NCI-H1092 (cell line): Measurements from ENCODE around the gene TUBAL3.
"Not testable (repeated sequence)": the region's sequence is repeated elsewhere in the genome, so short reads cannot be mapped to it uniquely, and the experiment has no call there.

ENCODE experiments used
- DNase-seq: peaks from one replicate; lab custom pipeline; 2025; lab: John Stamatoyannopoulos, UW

TUBAL3 gene

DNA sequence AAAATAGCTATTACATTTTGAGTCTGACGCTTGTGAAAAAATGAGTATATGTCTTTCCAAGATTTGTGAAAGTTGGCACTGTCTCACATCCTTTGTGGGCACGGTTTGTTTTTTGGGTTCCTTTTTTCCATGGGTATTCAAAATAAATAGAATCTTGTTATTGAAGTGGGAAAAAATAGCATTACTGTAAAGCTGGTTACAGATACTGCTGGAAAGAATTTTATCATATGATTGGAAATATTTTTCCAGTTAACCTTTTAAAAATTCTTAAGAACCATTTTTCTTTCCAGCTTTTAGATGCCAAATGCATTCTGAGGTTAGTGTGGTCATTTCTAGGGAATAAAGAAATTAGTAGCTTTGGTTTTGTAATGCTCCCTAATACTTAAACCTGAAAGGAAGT is 19.1 kb upstream of the TUBAL3 start:
- no peak for DNase-seq

DNA sequence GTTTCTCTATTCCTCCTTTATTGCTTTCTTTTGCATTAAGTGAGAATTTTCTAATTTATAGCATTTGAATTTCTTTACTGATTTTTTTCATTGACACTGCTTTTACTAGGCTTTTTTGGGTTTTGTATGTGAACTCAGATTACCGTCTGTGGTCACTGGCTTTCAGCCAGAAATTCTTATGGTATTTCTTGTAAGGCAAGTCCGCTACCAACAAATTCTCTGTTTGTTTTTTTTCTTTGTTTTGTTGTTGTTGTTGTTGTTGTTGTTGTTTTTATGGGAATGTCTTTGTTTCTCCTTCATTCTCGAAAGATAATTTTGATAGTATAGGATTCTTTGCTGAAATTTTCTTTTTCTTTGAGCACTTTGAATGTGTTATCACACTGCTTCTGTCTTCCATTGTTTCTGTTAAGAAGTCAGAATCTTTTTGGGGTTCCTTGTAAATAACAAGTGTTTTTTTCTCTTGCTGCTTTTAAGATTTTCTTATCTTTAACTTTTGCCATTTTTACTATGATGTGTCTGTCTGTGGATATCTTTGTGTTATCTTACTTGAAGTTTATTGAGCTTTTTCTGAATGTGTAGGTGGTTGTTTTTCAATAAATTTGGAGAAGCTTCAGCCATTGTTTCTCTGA is 15.0 kb upstream of the TUBAL3 start:
- DNase-seq: no peak

DNA sequence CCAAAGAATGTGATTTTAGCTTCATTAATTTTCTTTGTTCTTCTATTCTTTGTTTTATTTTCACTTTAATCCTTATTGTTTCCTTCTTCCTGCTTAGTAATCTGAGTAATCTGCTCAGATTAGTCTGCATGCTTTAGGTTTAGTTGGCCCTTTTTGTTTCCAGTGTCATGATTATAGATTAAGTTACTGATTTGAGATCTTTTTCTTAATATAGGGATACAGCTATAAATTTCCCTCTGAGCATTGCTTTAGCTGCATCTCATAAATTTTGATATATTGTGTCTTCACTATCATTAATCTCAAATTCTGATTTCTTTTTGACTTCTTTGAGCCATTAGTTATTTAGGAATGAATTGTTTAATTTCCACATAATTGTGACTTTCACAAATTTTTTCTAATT is 14.0 kb upstream of the TUBAL3 start:
- no peak for DNase-seq

DNA sequence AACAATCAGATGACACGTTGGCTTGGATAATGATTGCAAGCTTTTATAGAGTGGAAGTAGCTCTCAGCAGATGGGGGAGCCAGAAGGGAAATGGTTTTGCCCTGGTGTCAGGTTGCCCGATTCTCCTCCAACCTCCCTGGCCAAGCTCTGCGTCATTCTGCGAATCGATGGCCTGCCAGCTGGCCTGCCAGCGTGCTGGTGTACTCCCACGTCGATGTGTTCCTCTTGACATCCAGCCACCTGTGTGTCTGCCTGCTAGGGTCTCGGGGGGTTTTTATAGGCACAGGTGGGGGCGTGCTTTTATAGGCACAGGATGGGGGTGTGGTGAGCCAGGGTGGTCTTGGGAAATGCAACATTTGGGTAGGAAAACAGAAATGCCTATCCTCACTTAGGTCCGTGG is 12.4 kb upstream of the TUBAL3 start:
- no peak for DNase-seq

DNA sequence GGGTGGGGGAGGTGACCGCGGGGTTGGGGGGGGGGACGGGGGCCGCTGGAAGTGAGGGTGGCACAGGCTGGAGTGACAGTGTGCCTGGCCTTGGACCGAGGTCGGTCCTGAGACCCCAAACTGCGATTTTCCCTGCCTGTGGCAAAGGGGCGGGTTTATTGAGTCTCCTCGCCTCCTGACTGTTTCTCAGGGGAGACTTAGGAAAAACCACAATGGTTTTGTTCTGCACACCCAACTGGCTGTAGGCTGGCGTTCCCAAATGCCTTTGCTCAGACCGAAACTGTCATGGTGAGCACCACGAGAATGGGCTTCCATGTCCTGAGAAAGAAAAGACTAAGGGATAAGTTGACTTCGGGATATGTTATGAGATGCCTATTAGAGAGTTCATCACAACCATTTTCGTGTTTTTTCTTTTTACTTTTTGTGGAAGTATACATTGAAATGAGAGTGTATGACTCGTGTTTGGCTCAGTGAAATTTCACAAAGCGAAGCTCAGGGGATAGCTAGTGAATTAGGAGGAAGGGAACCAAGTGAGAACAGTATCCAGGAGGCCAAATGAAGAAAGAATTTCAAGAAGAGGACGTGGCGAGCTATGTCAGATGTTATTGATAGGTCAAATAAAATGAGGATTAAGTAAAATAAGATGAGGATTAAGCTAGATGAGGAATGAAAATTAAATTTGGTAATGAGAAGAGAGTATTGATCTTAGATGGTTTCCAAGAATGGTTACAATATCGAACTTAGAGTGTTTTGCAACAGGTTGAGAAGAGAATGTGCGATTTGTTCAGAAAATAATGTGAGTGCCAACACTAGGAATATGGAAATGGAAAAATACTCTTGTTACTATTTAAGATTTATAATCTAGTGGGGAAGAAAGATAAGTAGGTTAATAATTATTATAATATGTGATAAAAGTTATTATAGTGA is 8.6 kb upstream of the TUBAL3 start:
- no peak for DNase-seq

DNA sequence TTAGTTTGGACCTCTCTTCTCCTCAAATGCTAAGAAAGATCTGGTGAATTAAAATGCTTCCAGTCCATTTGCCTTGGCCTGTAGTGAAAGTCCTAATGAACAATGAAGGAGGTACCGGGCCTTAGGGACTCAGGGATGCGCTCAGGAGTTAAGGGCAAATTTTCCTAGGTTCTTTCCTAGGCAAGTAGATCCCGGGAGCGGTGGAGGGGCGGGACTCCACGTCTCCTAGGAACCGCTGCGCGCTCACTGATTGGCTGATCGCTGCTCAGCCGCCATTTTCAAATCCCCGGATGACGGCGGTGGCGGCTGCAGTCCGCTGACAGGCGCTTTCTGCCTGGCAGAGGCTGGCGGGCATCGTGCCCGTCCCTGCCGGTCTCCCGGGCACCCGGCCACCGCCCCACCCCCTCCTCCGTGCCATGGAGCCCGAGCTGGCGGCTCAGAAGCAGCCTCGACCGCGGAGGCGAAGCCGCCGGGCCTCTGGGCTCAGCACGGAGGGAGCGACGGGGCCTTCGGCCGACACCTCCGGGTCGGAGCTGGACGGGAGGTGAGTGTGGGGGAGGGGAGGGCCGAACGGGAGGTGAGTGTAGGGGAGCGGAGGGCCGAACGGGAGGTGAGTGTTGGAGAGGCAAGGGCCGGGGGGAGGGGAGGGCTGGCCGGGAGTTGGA is 7.8 kb upstream of the TUBAL3 start, which contains the start of gene NET1:
Gene NET1 (plus strand): TSS at position 281 of the 665 bp plus-strand sequence. CDS start 136 bp downstream, at position 417.
- DNase-seq: peak; percentile 92

DNA sequence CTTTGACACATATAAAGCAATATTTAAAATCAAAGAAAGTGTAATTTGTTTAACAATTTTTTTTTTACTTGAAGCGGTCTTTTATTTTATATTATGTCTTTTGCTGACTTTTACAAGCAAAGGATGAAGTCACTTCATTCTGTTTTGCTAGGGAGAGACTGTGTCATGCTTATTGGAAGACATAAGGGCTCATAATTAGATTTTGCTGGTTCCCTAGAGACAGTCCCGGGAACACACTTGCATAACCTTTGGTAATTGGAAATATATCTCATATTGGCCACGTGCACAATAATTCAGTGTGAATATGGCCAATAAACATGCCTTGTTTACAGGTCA is 7.3 kb upstream of the TUBAL3 start:
- no peak for DNase-seq

DNA sequence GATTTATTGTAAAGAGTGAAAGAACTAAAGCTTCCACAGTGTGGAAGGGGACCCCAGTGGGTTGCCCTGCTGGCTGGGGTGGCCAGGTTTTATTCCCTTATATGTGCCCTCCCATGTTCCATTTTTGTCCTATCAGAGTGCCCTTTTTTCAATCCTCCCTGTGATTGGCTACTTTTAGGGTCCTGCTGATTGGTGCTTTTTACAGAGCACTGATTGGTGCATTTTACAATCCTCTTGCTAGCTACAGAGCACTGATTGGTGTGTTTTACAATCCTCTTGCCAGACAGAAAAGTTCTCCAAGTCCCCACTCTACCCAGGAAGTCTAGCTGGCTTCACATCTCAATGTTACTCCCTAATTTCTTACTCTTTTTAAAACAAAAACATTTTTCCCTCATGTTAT is 6.2 kb upstream of the TUBAL3 start:
- not testable (repeated sequence) for DNase-seq

DNA sequence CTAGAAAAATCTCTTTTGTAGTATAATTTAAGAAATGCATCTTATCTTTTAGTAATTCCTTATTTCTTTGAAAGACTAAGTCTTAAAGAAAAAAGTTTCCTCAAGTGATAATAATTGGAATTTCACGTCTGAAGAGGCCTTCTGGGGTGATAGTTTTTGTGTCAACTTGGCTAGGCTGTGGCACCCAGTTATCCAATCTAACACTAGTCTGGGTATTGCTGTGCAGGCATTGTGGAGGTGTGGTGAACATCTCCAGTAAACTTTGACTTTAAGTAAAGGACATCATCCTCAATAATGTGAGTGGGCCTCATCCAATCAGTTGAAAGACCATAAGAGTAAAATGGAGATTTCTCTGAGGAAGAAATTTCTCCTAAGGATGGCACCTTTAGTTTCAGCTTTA is 2.3 kb upstream of the TUBAL3 start:
- no peak for DNase-seq

DNA sequence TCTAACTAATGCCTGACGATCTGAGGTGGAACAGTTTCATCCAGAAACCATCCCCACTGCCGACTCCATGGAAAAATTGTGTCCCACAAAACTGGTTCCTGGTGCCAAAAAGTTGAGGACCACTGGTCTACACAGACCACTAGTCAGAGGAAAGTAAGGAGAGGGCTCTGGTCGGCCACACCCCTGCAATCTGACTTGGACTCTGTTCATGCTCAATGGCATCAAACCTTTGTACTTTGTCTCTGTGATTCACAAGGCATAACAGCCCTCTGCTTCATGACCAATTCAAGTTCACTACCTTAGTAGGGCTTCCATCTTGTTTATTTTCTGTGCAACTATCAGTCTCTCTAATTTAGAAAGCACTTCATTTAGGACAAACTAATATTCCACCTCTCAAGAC is 1.8 kb downstream of the TUBAL3 start:
- no peak for DNase-seq

DNA sequence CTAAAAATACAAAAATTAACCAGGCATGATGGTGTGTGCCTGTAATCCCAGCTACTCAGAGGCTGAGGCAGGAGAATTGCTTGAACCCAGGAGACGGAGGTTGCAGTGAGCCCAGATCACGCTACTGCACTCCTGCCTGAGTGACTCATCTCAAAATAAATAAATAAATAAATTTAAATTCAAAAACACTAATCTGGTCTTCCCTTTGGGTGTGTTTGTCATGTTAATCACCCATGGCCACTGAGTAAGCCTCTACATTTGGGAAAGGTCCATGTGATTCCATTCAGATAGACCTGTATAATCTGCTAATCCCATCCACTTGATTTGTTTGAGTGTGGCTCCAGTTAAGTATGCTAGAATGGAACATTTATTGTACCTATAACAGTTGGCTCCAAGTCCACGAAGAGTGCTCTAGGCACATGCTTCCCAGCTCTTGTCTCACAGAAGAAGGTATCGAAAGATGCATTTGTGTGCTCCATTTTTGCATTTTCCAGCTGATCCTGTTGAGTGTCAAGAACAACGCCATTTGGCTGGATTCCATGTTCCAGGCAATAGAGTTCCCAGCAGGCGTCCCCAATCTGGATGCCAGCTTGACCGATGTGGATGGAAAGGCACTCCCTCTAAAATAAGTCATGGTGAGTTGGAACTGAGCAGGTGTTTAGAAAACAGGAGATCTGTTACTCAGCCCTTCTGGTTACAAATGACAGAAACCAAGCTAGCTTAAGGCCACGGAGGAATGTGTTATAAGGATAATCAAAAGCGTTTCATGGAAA is 4.0 kb downstream of the TUBAL3 start:
- peak; percentile 45 for DNase-seq

DNA sequence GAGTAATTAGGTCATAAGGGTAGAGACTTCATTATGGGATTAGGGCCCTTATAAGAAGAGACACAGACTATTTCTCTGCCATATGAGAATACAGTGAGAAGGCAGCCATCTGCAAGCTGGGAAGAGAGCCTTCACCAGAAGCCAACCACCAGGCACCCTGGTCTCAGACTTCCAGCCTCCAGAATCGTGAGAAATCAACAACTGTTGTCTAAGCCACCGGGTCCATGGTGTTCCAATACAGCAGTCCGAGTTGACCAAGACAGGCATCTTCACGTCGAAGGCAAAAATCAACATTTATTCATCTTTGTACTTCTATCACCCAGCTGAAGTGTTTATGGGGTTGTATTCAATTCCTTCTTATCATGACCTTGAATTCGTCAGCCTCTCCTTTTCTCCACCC is 5.3 kb downstream of the TUBAL3 start:
- DNase-seq: no peak

DNA sequence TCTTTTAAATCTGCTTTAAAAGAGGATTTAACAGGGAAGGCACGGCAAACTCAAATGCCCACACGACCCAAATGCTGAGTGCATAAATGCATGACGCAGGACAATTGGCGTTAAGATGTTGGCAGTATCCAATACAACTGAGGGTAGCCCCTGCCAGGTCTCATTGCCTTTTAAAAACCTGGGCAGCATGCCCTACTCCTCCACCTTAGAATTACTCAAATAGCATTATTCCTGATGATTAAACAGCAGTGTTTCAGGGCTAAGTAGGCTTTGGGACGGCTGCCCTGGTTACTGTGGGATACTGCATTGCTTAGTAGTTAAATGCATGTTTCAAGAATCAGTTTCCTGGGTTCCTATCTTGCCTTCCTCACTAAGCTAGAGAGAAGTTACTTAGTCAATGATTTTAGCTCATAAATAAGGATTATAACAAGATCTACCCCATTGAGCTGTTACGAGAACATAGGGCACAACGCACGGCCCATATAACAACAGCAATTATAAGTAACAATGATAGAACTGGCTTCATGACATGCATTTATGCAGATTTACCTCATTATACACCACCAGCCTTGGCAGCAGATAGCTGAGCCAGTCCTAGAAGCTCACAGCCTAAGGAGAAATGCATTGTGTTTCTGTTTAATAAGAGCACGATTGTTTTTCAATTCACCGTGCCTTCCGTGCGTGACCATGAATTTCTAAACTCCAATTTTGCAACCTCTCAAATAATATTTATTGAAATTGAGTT is 7.9 kb downstream of the TUBAL3 start:
- peak; percentile 77 for DNase-seq

DNA sequence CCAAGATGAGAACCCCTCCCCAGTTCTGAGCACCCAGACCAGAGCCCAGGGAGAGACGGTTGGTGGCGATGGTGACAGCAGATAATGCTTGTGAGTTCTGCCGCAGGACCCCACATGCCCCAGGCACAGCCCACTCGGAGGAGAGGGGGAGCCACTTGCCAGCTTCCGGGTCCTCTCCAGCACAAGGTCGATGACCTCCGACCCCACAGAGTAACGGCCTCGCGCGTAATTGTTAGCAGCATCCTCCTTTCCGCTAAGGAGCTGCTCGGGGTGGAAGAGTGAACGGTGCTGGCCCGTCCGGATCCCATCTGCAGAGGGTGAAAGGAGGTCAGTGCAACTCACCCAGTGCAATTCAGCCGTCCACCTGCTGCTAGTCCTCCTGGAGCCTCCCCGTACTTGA is 9.5 kb downstream of the TUBAL3 start:
- DNase-seq: no peak

DNA sequence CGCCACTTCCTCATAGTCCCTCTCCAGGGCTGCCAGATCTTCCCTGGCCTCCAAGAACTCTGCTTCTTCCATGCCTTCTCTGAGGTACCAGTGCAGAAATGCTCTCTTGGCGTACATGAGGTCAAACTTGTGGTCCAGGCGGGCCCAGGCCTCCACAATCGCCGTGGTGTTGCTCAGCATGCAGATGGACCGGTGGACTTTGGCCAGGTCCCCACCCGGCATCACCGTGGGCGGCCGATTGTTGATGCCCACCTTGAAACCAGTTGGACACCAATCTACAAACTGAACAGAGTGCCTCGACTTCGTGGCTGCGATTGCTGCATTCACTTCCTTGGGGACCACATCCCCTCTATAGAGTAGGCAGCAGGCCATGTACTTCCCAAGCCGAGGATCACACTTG is 11.1 kb downstream of the TUBAL3 start:
- DNase-seq: no peak

DNA sequence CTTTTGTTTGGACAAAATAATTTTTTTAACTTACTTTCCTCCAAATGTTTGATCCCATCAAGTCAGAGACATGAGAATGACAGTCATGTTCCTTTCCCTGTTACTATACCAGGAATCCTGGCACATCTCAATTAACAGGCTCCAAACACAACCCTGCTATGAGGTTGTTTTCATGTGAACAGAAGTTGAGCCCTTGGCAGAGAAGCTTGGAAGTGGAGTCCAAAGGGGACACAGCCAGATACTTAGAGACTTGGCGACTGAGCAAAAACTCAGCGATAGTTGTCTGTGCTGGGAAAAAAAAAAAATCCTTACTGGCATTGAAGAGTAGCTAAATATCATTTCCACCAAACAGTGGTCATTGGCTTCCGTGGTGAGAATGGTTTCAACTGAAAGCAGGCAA is 12.8 kb downstream of the TUBAL3 start:
- DNase-seq: no peak

DNA sequence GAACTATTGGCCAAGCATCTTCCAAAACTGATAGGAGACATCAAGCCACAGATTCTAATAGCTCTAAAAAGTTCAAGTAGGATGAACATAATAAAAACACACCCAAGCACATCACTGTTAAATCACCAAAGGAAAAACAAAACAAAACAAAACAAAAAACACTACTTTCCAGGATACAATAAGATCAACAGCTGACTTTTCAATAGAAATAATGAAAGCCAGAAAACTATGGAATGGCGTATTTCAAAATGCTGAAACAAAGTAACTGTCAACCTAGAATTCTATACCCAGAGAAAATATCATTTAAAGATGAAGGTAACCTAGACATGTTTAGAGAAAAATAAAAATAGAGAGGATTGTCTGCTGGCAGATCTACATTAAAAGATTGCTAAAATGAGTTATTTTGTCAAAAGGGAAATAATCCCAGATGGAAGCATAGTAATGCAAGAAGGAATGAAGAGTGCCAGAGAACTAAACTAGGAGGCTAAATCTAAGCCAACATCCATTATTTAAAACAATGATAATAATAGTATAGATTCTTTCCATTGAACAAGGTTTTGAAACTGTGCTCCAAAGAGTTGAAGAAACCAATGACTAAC is 13.9 kb downstream of the TUBAL3 start:
- DNase-seq: no peak

DNA sequence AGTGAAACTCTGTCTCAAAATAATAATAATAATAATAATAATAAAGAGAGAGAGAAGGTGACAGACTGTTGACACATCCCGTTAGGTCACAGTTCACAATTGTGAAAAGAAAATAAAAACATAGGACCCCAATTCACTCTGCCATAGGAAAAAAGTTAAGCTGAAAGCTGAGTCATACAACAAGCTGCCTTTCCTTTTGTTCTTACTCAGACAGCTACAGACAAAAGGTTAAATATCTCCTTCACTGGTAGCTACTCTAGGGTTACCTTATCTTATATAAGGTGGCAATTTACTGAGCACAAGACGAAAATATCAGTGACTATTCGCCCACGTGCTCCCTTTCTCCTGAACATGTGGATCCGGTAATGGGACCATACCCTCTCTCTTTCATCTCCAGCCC is 17.5 kb downstream of the TUBAL3 start:
- no peak for DNase-seq

DNA sequence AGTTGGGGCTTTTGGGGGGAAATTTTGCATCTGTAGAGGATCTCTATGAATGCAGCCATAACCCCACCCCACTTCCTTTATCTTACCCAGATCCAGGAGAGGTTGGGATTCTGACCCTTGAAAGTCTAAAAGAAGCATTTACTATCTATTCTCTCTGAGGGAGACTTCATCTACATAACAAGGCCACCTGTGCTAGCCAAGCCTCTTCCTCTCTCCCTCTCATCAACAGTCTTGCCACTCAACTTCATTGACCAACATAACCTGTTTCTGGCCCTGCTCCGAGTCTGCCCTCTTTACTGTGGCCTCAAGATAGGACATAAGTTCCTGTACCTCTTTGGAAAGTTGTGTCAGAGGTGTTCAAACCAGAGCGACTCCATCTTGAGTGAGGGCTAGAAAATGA is 19.4 kb downstream of the TUBAL3 start:
- no peak for DNase-seq

DNA sequence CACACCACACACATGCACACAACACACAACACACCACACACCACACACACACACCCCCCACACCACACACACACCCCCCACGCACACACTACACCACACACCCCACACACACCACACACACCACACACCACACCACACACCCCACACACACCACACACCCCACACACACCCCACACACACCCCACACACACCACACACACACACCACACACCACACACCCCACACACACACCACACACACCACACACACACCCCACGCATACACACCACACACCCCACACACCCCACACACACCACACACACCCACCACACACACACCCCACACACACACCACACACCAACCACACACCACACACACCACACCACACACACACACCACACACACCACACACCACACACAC is 23.4 kb downstream of the TUBAL3 start:
- no peak for DNase-seq

DNA sequence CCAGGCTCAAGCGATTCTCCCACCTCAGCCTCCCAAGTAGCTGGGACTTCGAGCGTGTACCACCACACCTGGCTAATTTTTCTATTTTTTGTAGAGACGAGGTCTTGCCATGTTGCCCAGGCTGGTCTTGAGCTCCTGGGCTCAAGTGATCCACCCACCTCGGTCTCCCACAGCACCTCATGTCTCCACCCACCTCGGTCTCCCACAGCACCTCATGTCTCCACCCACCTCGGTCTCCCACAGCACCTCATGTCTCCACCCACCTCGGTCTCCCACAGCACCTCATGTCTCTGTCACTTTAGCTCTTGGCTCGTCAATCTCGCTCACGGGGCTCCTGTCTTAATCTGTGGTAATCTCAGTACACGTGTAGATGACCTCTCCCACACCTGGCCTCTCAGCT is 24.2 kb downstream of the TUBAL3 start:
- not testable (repeated sequence) for DNase-seq
